ENCODE results near the gene NUP43.
"Not testable (repeated sequence)": the region's sequence is repeated elsewhere in the genome, so short reads cannot be mapped to it uniquely, and the experiment has no call there.

NUP43 gene

GRCh38 chr6:149683256-149683859 is 63.0 kb downstream of the NUP43 start:
- no peak for DNase-seq

GRCh38 chr6:149681845-149682244 is 64.5 kb downstream of the NUP43 start:
- not testable (repeated sequence) for DNase-seq

GRCh38 chr6:149681209-149681608 is 65.1 kb downstream of the NUP43 start:
- DNase-seq = no peak

- no peak for DNase-seq
These were observed 65.8 kb downstream of the NUP43 start for GRCh38 chr6:149680503-149680902.
